Stimulated activated CD4-positive, alpha-beta T cell treated with anti-CD3 and anti-CD28 coated beads, Interleukin-4, amount 100 ng/mL, for 48 hours (primary cell): Measurements from ENCODE around the gene GPS2.

Experiments
- DNase-seq, 2 donors: peaks; one replicate each; pipeline ENCODE4 v3.0.0-alpha.2; 2020; ENCODE audit warnings: low read depth in 2 of 2

Gene GPS2

DNA sequence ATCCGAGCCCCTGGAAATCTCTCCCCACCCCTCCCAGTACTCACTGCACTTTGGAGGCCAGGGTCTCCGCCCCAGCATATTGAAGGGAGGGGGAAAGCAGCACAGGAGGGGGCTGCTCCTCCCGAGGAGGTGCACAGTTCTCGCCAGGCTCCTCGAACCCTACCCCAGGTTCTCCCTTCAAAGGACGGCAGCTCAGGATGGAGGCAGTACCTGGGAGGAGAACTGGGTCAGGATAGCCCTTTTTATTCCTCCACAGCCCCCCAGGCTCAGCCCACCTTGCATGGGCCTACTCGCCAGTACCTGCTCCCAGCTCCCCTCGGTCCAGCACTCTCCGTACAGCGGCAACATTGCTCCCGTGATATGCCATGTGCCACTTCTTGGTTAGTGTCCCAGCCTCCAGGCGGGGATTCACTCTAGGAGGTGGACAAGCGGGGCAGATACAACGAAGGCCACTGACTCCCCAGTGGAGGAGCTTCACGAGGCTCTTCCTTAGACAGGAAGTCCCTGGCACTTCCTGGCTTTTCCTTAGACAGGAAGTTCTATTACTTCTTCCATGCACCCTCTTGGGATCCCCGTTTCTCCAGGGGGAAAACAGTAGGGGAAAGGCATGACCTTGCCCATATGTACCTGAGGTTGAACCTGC is 2.1 kb upstream of the GPS2 start:
- no peak for DNase-seq

DNA sequence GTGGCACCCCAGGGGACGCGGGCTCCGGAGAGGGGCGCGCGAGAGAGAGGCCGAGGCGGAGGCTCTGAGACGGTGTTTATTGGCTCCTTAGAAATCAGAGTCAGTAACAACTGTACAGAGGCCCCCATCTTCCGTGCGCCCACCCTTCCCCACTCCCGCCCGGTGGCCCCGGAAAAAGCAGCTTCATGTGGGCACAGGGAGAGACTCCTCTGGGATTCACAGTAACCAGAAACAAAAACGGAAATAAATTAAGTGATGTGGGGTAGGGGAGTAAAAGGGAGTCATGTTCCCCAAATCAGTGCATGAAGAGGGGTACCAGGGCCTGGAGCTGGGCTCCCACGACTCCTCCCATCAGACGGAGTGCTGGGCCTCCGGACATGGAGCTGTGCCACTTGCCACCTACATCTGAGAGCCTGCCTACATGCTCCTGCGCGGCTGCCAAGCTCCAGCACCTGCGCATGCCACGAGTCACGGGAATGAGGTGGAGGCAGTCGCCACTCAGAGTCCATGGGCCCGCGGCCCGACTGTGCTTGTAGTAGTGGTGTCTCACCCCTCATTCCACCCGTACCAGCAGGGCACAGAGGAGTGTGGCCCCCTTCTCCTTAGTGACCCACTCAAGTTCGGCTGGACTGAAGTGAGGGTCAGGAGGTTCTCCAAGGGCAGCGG is 543 bp upstream of the GPS2 start:
- DNase-seq: no peak

DNA sequence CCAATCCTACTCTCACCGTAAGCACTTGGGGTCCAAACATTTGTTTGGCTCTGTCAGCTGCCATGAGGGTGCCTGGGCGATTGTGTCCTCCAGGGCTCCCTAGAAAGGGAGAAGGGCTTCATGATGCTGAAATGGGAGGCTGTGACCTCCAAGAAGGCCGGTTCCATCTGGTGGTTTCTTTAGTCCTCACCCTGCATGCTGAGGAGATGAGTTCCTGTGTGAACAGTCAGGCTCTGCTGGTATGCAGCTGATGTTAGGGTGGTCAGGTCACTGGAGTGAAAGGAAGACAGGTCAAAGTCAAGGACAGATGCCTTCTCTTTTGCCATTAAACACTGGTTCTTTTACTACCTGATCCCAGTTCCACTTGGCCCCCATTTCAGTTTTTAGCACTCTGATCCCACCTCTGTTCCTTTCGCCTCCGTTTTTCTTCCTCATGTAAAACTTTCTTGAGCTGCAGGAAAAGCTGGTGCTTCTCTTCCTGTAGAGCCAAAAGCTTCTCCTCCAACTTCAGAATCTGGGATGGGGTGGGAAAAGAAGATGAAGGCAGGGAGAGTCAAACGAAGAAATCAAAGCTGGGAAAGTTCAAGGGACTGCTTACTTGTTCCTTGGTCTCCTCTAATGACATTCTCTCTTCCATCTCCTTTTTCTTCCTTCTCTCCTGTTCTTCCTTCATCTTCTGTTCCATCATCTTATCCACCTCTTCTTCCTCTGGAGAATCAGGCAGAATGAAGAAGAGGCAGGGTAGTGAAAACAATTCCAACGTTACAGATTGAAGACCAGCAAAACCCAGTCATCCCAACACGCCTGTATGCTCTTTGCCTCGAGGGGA is 1.1 kb downstream of the GPS2 start:
- DNase-seq: no peak

DNA sequence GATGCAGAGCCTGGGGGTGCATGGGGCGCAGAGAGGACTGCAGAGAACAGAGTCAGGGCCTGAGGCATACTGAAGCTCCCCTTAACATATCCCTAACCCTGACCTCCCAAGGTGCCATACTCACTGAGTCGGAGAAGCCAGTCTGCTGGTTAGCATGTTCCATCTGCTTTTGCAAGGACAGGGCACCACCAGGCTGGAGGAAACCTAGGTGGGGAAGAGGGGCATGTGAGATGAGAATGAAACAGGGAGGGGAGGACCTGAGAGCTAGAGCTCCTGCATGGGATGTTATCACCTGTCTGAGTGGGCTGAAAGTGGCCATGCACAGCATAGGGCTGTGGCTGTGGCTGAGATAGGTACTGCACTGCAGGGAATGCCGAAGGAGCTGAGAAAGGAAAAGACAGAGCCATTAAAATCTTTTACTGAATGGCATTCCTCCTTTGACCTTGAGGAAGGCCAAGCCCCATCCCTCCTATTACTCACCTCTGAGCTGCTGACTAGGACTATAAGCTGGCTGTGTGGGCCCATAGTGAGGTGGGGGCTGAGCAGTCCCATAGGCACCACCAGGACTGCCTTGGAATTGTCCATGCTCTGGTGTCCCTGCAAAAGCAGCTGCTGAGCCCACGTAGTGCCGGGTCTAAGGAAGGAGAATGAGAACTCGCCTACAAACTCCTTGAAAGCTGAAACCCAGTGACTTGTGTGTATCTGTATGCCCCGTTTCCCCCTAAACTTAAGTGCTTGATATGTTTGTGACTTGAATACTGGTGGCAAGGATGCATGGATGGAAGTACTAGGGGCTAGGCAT is 1.9 kb downstream of the GPS2 start:
- DNase-seq: no peak

DNA sequence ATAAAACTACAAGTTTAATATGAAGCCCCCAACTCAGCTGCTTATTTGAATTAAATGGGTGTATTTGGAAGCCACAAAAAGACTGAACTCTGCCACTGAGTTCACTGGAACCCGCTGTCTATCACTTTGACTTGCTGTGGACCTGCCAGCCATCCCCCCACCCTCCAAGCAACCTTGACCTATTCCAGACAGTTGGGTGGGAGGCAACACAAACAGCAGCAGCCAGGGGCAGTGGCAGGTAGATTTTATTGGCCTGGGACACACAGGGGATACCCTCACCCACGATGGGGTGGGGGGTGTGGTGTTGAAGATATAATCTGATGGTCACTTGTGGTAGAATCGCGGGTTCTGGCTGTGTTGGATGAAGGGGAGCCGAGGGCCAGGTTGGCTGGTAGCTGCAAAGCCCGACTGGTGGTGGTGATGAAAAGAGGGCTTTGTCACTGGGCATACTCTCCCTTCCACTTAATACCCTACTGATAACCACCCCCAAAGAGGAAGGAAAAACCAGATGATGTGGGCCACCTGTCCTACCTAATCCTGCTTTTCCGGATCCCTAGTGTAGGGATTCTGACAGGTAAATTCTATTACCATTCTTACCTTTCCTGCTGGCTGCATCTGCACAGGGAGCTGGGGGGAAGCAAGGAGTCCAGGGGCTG is 2.6 kb downstream of the GPS2 start:
- no peak for DNase-seq

DNA sequence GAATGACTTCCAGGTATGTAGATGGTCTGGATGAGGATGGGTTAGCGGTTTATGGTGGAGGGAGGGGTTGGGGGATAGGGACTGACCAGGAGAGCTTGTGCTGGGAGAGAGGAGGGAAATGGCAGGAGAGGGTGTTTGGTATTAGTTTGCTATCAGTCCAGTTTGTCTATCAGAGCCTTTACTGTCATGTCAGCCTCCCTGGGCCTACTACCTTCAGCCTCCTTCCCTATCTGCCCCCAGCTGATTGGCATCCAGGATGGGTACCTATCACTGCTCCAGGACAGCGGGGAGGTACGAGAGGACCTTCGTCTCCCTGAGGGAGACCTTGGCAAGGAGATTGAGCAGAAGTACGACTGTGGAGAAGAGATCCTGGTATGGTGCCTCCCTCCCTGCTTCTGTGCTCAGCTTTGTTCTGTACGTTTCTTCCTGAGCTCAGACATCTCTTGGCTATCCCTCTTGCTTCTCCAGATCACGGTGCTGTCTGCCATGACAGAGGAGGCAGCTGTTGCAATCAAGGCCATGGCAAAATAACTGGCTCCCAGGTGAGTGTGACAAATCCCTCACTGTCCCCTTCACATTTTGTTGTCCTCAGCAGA is 4.0 kb downstream of the GPS2 start:
- no peak for DNase-seq

DNA sequence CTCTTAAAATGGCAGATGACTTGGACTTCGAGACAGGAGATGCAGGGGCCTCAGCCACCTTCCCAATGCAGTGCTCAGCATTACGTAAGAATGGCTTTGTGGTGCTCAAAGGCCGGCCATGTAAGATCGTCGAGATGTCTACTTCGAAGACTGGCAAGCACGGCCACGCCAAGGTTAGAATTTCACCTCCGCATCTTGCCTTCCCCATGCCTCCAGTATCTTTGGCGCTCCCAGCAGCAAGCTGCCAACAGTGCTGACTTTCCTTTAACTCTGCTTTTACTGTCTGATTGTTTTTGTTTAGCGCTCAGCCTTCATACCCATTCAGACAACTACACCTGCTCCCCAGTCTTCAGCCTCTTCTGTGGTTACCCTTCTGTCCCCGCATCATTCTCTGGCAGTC is 5.5 kb downstream of the GPS2 start:
- no peak for DNase-seq

DNA sequence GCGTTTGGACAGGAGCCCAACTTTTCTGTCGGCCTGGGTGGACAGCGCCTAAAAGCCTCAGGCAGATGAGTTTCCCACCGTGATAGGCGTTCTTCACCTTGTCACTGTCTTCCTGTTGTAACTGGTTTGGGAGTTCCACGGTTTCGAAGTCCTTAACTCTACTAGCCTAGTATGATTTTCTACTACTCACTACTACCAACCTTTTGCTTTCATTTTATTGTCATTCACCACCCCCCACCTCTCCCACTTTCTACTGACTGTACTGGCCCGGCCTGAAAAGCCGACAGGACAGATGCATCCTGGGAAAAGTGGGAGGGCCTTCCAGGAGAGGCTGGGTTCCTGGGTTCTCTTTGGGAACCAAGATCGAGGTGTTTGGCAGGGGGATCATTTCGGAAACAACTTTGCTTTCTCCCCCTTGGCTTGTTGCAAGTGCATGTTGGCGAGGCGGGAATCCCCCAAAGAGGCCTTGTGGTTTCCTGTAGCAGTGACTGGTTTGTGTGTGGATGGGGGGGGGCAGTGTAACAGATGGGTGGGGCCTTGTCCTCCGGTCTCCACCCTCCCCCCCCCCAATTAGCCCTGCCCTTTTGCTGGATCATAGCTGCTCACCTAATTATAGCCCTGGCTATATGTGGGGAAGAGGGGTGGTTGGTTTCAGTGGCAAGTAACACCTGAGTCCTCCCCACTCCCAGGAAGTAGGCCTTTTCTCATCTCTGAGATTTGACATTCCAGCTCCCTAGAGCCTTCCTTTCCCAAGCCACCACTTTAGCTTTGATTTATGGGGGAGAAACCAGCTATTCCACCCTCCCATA is 6.3 kb downstream of the GPS2 start:
- DNase-seq: peak; percentile 61 to 75

DNA sequence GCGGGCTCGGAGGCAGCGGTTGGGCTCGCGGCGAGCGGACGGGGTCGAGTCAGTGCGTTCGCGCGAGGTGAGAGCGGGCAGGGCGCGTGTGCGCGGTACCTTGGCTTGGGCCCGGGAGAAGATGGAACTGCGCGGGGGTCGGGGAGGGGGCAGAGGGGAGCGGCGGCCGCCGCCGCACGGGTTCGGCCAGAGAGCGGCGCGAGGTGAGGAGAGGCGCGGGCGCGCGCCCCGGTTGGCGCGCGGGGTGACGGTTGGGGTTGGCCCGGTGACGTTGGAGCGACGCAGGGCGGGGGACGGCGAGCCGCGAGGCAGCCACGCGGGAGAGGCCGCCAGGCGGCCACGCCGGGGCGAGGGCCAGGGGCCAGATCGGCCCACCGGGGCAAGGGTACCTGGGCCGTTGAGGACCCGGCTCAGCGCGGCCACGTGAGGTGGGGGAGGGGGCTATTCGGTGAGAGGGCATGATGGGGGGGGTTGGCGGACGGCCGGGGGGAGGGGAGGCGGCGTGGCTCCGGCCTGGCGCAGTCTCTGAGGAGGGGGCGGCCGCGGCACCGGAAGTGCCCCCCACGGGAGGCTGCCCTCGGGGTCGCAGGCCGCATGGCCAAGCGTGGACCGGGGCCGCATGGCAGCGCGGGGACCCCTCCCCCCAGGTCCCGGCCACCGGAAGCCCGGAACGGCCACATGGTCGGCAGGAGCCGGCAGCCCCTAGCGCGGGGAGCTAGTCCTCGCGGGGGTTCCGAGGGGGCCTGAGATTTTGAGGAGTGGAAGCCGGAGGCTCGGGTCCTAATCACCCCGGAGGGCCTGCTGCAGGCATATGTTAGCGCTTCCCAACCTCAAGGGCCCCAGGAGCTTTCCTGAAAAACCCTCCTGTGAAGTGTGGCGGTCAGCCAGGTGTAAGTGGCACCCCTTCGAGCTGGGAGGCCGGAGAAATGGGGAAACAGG is 7.2 kb downstream of the GPS2 start:
- peak; percentile 33 to 37 for DNase-seq

DNA sequence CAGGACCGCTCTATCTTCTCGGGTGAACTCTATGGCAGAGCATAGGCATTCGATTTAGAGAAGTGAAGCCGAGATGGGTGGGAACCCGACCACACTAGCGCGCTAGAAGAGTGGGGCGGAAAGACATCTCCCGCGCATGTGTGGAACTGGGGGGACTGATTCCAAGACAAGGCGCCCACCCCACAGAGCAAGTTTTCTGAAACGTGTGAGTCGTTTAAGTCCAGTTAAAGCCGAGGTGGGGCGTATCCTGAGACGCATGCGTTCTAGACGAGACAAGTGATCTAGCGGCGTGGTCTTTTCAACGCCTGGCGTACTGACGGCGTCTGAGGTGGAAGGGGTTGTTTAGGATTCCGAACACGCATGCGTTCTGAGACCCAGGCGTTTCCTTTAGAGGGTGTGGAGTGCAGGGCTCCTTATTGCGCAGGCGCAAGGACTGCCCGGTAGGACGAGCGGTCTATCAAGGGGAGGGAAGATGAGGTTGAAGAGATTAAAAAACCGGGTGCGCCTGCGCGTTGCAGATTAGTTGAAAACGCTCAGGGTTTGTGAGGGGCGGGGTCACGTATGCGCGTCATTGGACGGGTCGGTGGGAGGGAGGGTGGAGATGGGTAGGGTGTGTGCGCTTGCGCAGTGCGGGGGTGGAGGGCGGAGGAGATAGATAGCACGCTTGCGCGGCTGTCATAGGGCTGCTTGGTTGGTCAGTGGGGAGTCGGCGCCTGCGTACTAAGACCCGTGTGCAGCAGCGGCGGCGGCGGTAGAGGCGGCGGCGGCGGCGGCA is 8.1 kb downstream of the GPS2 start, which contains the start of gene EIF5A:
TSS of gene EIF5A (plus strand) at position 718 of the 775 bp plus-strand sequence. CDS start 2,008 bp downstream, outside the sequence.
- DNase-seq: peak; percentile 100

DNA sequence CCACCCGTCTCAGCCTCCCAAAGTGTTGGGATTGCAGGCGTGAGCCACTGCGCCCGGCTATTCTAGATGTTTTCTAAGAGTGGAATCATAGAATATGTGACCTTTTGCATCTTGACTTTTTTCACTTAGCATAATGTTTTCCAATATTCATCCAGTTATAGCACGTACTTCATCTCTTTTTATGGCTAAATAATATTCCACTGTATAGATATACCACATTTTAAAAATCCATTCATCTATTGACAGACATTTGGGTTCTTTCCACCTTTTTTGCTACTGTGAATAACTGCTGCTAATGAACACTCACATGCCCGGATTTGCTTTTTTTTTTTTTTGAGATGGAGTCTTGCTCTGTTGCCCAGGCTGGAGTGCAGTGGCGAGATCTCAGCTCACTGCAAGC is 11.0 kb downstream of the GPS2 start:
- no peak for DNase-seq

DNA sequence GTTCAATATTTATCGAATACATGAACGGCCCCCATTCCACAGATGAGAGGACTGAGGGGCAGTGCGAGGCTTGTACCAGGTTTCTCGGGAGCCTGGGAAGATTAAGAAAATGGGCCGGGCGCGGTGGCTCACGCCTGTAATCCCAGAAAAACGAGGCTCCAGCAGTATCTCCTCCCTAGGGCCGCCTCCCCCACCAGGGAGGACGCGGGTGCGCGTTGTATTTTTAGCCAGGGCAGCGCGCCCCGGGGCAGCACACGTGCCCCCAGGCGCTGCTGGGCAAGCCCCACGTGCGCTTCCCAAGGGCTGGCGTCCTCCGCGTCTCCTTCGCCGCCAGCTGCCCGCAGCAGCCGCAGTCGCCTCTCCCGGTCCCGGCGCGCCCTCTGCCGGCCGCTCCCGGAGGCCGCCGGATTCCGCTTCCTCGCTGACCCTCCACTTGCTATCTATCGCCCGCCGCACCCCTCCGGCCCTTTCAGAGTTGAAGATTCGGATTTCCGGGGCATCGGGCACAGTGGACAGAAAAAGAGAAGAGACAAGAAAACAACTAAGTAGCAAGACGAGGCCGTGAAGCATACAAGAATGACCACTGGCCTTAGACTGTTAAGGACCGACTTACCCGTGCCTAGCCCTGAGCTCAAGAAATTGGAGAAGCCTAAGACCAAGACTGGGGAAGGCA is 18.8 kb downstream of the GPS2 start:
- peak; percentile 62 to 67 for DNase-seq

DNA sequence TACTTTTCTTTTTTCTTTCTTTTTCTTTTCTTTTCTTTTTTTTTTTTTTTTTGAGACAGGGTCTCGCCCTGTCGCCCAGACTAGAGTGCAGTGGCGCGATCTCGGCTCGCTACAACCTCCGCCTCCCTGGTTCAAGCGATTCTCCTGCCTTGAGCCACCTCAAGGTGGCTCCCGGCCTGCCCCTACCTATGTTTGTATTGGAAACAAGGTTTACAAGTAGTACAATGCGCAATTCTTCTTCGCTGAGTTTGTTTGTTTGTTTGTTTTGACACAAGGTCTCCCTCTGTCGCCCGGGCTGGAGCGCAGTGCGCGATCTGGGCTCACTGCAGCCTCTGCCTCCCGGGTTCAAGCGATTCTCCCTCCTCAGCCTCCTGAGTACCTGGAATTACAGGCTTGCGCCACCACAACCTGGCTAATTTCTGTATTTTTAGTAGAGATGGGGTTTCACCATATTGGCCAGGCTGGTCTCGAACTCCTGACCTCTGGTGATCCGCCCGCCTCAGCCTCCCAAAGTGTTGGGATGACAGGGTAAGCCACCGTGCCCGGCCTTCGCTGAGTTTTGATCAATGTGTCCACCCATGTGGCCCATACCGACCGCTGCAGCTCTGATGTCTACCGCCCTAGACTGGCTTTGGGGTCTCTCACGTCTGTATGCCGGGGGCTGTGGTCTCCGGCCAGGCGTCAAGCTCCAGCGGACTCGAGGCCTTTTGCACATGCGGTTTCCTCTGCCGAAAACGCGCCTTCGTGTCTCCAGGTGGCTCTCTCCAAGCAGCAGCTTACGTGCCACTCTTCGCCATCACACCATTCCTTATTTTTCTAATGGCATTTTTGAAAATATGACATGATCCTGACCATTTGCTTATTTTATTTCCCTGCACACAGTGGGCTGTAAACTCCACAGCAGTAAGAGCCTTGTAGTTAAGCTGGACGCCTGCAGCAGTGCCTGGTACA is 19.7 kb downstream of the GPS2 start:
- DNase-seq: no peak

DNA sequence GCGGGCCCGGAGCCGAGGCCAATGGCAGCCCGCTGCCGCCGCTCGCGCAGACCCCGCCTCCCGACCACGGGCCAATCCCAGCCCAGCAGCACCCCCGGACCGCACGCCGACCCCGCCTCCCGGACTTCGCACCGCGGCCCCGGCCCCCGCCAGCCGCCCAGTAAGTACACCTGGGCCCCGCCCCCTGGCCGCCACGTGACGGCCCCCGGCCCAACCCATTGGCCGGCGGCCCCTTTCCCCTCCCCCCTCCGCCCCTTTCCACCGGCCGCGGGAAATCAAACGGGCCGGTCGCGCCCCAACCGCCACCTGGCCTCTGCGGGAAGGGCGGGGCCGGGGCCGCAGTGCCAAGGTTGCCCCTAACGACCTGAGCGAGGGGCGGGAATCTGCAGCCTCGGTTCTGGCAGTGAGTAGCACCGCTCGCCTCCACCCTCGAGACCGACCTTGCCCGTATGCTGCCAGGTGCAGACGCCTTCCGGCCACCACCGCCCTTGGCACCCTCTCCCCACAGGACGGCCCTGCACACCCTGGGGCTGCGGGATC is 20.5 kb downstream of the GPS2 start, which contains the start of gene YBX2:
TSS of gene YBX2 (minus strand) at position 26 of the 540 bp plus-strand sequence. CDS start 139 bp downstream, outside the sequence.
- DNase-seq: peak; percentile 76 to 79

DNA sequence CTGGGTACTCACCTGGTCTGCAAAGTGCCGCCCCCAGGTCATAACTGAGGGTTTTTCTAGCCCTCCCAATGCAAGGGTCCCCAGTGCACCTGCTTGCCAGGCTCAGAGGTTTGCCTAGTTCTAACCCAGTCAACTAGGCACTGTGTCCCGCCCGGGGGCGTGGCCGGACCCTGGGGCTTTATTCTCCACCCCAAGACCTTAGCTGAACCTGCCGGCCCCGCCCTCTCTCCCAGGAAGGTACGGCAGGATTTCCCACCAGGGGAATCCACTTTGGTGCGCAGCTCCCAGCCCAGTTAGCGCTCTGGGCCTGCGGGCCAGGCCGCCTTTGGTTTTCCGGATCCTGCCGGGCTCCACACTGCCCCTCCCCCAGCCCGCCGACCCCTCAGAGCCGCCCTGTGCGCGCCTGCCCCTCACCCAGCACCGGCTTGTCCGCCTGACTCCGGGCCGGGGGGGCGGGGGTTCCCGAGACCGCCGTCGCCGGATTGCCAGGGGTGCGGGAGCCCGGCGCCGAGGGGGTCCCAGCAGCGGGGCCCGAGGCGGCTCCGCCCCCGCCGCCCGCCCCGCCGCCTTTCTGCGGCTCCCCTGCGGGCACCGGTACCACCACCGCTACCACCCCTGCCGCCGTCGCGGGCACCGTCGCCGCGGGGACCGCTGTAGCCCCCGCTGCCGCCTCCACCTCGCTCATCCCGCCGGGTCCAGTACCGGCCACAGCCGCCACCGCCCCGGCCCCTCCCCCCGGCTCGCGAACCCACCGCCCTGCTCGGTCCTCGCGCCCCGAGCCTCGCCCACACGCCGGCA is 21.1 kb downstream of the GPS2 start:
- no peak for DNase-seq
